OCI-LY3 (cell line): ENCODE data around the gene ADRA2B.

Experiments
- H2AFZ ChIP-seq: fragments of 200-600, 300-600 bp; shearing (Covaris generic); 2 replicates; pipeline ENCODE4 v1.6.0; 2014; ENCODE audit warnings: antibody characterized with exemption, low read depth, low read length
- H3K27ac ChIP-seq: fragments of 200-600, 300-600 bp; sonication (generic); 2 replicates; pipeline ENCODE4 v1.5.1; 2014; ENCODE audit warnings: mild to moderate bottlenecking, low read length, moderate library complexity, mixed read lengths
- H3K27me3 ChIP-seq: fragments of 200-600, 300-600 bp; sonication (generic); 2 replicates; pipeline ENCODE4 v1.6.1; 2014; ENCODE audit warnings: low read depth, low read length, mixed read lengths
- H3K36me3 ChIP-seq: fragments of 200-600, 300-600 bp; sonication (generic); replicated peaks from 2 replicates; pipeline ENCODE3; 2014; ENCODE audit warnings: low read depth, low read length, mixed read lengths
- H3K4me1 ChIP-seq: fragments of 300-600, 200-600 bp; sonication (generic); 2 replicates; pipeline ENCODE4 v1.6.1; 2014; ENCODE audit warnings: low read length, mixed read lengths
- H3K4me2 ChIP-seq: fragments of 200-600, 300-600 bp; sonication (generic); 2 replicates; pipeline ENCODE4 v1.6.1; 2014; ENCODE audit warnings: low read length, mixed read lengths
- H3K4me3 ChIP-seq: fragments of 300-600, 200-600 bp; sonication (generic); 2 replicates; pipeline ENCODE4 v1.5.1; 2014; ENCODE audit warnings: antibody characterized with exemption, mild to moderate bottlenecking, low read length, moderate library complexity
- H3K79me2 ChIP-seq: fragments of 300-600, 200-600 bp; shearing (Covaris generic); 2 replicates; pipeline ENCODE4 v1.6.1; 2014; ENCODE audit warnings: mild to moderate bottlenecking, low read length, mixed read lengths
- H3K9ac ChIP-seq: fragments of 300-600, 200-600 bp; shearing (Covaris generic); 2 replicates; pipeline ENCODE4 v1.6.0; 2014; ENCODE audit warnings: mild to moderate bottlenecking, low read length, moderate library complexity
- H3K9me3 ChIP-seq: fragments of 200-600, 300-600 bp; shearing (Covaris generic); 2 replicates; pipeline ENCODE4 v1.6.1; 2014; ENCODE audit warnings: low read length, mixed read lengths; ENCODE audit not compliant: insufficient read depth
- H4K20me1 ChIP-seq: fragments of 200-600, 300-600 bp; sonication (generic); 2 replicates; pipeline ENCODE4 v1.6.1; 2016; ENCODE audit warnings: low read length, mixed read lengths; ENCODE audit not compliant: insufficient read depth
- EZH2phosphoT487 ChIP-seq: fragments of 200-600 bp; shearing (Covaris generic); IDR thresholded peaks from 2 replicates; pipeline ENCODE4 v1.6.1; 2018; ENCODE audit warnings: antibody characterized with exemption, mixed run types, low read depth
- TF ChIP-seq, protein P1 (sequence below): fragments of 200-600, 300-600 bp; sonication (generic); IDR thresholded peaks from 2 replicates; pipeline ENCODE4 v1.5.1; 2014; ENCODE audit warnings: antibody characterized with exemption, low read length, low read depth

Gene ADRA2B

DNA sequence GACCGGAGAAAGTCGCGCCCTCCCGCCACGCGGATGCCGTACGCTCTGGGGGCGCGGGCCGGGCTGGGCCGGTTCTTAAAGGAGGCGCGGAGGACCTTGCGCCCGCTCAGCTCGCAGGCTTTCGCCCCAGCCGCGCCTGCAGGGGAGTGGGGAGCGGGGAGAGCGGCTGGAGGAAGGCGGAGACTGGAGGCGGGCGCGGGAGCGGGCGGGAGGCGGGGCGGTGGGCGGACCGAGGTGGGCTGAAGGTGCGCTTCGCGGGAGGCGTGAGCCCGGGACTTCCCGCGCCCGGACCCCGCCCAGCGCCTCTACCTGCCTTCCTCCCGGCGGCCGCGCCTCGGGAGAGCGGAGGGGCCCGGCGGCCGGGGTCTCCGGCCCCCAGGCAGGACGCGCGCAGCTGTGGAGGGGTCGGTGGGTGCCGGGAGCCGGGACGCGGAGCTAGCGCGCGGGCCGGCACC is at the start of gene ADRA2B:
TSS of gene ADRA2B (minus strand) at position 148 of the 455 bp plus-strand sequence. CDS start 422 bp downstream, outside the sequence.
- no peak within 1 kb of the TSS for H3K27ac ChIP-seq

GRCh38 chr2:96164459-96165184 is 48.3 kb upstream of the ADRA2B start:
- H2AFZ ChIP-seq = peak overlapping the region; percentile 85
- peaks cover 35% of the 10 kb centered on the region for H3K4me1 ChIP-seq
- TF ChIP-seq, protein P1, sequence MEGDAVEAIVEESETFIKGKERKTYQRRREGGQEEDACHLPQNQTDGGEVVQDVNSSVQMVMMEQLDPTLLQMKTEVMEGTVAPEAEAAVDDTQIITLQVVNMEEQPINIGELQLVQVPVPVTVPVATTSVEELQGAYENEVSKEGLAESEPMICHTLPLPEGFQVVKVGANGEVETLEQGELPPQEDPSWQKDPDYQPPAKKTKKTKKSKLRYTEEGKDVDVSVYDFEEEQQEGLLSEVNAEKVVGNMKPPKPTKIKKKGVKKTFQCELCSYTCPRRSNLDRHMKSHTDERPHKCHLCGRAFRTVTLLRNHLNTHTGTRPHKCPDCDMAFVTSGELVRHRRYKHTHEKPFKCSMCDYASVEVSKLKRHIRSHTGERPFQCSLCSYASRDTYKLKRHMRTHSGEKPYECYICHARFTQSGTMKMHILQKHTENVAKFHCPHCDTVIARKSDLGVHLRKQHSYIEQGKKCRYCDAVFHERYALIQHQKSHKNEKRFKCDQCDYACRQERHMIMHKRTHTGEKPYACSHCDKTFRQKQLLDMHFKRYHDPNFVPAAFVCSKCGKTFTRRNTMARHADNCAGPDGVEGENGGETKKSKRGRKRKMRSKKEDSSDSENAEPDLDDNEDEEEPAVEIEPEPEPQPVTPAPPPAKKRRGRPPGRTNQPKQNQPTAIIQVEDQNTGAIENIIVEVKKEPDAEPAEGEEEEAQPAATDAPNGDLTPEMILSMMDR = no peak
- TF ChIP-seq EZH2phosphoT487 = no peak
- H3K27ac ChIP-seq = peak overlapping the region; percentile 89
- no peaks in the 10 kb centered on the region for H3K9me3 ChIP-seq
- peak overlapping the region; percentile 87 for H3K9ac ChIP-seq
- H3K4me3 ChIP-seq = peak overlapping the region; percentile 81
- no peaks in the 10 kb centered on the region for H3K79me2 ChIP-seq
- H3K27me3 ChIP-seq = no peaks in the 10 kb centered on the region
- no peaks in the 10 kb centered on the region for H3K36me3 ChIP-seq
- H3K4me2 ChIP-seq = peak overlapping the region; percentile 95
- no peaks in the 10 kb centered on the region for H4K20me1 ChIP-seq

More for the DNA sequence above, at the start of gene ADRA2B:
- Histone ChIP-seq H3K4me2 (peak within 1 kb of the TSS; percentile 87), H3K79me2 (no peaks in the 10 kb centered on the region), H4K20me1 (no peaks in the 10 kb centered on the region), H3K36me3 (no peaks in the 10 kb centered on the region), H3K27me3 (peaks cover 23% of the 10 kb centered on the region), H3K9ac (peak within 1 kb of the TSS; percentile 47), H2AFZ (no peak within 1 kb of the TSS), H3K4me3 (peak within 1 kb of the TSS; percentile 72), H3K9me3 (no peaks in the 10 kb centered on the region), H3K4me1 (peaks cover 5% of the 10 kb centered on the region)
- no peak for TF ChIP-seq EZH2phosphoT487
- TF ChIP-seq, protein P1 = no peak

DNA sequence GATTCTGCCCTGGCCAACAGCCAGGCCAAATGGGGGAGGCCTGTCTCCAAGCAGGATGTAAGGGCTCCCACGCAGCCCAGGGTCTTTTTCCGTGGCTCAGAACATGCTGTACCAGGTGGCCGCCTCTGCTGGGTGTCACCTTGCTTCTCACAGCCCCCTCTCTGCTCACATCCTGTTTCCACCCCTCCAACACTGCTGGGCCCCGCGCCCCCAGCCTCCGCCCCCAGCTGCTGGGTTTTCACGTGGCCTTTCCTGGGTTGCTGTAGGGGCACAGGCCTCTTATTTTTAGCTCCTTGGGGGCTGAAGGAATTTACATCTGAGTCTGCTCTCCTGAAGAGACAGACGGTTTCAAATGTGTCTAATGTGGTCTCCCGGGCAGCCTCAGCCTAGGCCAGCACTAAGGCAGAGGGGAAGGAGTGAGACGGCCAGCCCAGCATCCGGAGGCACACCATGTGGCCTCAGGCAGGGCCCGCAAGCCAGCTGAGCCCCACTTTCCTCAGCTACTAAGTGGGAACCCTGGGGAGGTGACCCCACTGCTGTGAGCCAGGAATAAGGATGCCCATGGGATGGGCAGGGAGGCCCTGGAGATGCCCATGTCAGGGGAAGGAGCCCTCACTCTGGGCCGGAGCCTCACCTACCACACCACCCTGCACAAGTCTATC is 47.5 kb upstream of the ADRA2B start:
- peak overlapping the region; percentile 9; the same call in 1 of the 2 replicates for H2AFZ ChIP-seq
- peak overlapping the region; percentile 95 for H3K4me2 ChIP-seq
- H3K36me3 ChIP-seq = no peaks in the 10 kb centered on the region
- no peaks in the 10 kb centered on the region for H3K79me2 ChIP-seq
- H3K4me3 ChIP-seq = peak overlapping the region; percentile 81
- H3K9ac ChIP-seq = peak overlapping the region; percentile 87
- no peaks in the 10 kb centered on the region for H3K9me3 ChIP-seq
- H3K4me1 ChIP-seq = peaks cover 35% of the 10 kb centered on the region
- peak overlapping the region; percentile 89 for H3K27ac ChIP-seq
- H4K20me1 ChIP-seq = no peaks in the 10 kb centered on the region
- TF ChIP-seq, protein P1 = no peak
- no peak for TF ChIP-seq EZH2phosphoT487
- no peaks in the 10 kb centered on the region for H3K27me3 ChIP-seq

- Histone ChIP-seq H2AFZ (no peak overlapping the region), H3K79me2 (no peaks in the 10 kb centered on the region), H3K4me1 (peaks cover 38% of the 10 kb centered on the region), H4K20me1 (no peaks in the 10 kb centered on the region), H3K9me3 (no peaks in the 10 kb centered on the region), H3K27me3 (no peaks in the 10 kb centered on the region), H3K36me3 (no peaks in the 10 kb centered on the region), H3K27ac (peak overlapping the region; percentile 89), H3K4me3 (peak overlapping the region; percentile 81), H3K4me2 (peak overlapping the region; percentile 95), H3K9ac (peak overlapping the region; percentile 87)
- TF ChIP-seq, protein P1 = no peak
- no peak for TF ChIP-seq EZH2phosphoT487
Observed at GRCh38 chr2:96163415-96163767, 47.0 kb upstream of the ADRA2B start.
